ENCODE results near the gene FGF23. TPM values are rescaled to one million over a fixed set of nuclear protein-coding genes. Genes with fewer than 3 reads are reported as not detected.

FGF23 gene
- total RNA-seq, 4 donors from 2014 or later: not detected

- Histone ChIP-seq H3K4me1 (no peaks in the 10 kb centered on the region), H3K27me3 (no peaks in the 10 kb centered on the region), H3K36me3 (peaks cover 0 to 18% (median 0%) of the 10 kb centered on the region in 3 donors), H3K9me3 (no peaks in the 10 kb centered on the region), H3K4me3 (no peak overlapping the region), H3K27ac (no peak overlapping the region)
- DNase-seq: no peak
- peak; percentile 21 to 59 (median 52) for TF ChIP-seq CTCF (IDR thresholded peaks at IDR 0.05)
- TF ChIP-seq POLR2A (IDR thresholded peaks at IDR 0.05): no peak
Observed at GRCh38 chr12:4353785-4354208, 25.7 kb downstream of the FGF23 start.

- TF ChIP-seq POLR2A (IDR thresholded peaks at IDR 0.05): no peak
- TF ChIP-seq CTCF (IDR thresholded peaks at IDR 0.05): no peak
- H3K36me3 ChIP-seq: peaks cover 0 to 13% (median 0%) of the 10 kb centered on the region in 3 donors
- H3K27me3 ChIP-seq: no peaks in the 10 kb centered on the region
- no peak overlapping the region for H3K27ac ChIP-seq
- H3K4me3 ChIP-seq: no peak overlapping the region
- no peak for DNase-seq
- no peaks in the 10 kb centered on the region for H3K9me3 ChIP-seq
- H3K4me1 ChIP-seq: no peaks in the 10 kb centered on the region
Observed at GRCh38 chr12:4346931-4347330, 32.6 kb downstream of the FGF23 start.

GRCh38 chr12:4331842-4332241, 47.7 kb downstream of the FGF23 start:
- no peak for DNase-seq
- Histone ChIP-seq H3K4me3 (no peak overlapping the region), H3K36me3 (peaks cover 0 to 13% (median 0%) of the 10 kb centered on the region in 3 donors), H3K4me1 (no peaks in the 10 kb centered on the region), H3K27ac (no peak overlapping the region), H3K27me3 (no peaks in the 10 kb centered on the region), H3K9me3 (no peaks in the 10 kb centered on the region)
- no peak for TF ChIP-seq POLR2A (IDR thresholded peaks at IDR 0.05)
- TF ChIP-seq CTCF (IDR thresholded peaks at IDR 0.05): no peak

DNA sequence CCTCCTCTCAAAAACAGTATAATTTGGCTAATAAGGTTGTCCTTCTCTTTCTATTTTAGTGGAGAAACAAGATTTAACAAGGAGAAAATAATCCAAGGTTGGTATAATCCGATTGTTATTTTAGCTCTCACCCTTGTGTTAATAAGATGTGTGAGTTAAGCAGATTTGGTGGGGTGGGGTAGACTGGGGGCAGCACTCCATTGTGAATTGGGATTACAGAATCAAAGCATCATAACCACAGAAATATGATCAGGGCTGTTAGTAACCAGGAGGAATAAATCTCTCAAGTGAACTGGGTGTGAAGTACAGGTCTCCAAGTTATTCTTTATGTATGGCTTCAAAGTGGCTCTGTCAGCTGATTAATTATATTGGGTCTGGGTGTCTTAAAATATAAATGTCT, 48.3 kb downstream of the FGF23 start:
- Histone ChIP-seq H3K27ac (no peak overlapping the region), H3K9me3 (no peaks in the 10 kb centered on the region), H3K4me3 (no peak overlapping the region), H3K4me1 (peaks cover 0 to 5% (median 0%) of the 10 kb centered on the region in 4 donors), H3K36me3 (peaks cover 0 to 13% (median 0%) of the 10 kb centered on the region in 3 donors), H3K27me3 (no peaks in the 10 kb centered on the region)
- TF ChIP-seq POLR2A (IDR thresholded peaks at IDR 0.05): no peak
- no peak for TF ChIP-seq CTCF (IDR thresholded peaks at IDR 0.05)
- no peak for DNase-seq

- no peaks in the 10 kb centered on the region for H3K27me3 ChIP-seq
- no peak overlapping the region for H3K4me3 ChIP-seq
- peaks cover 0 to 8% (median 0%) of the 10 kb centered on the region in 4 donors for H3K4me1 ChIP-seq
- peaks cover 0 to 3% (median 0%) of the 10 kb centered on the region in 3 donors for H3K36me3 ChIP-seq
- TF ChIP-seq POLR2A (IDR thresholded peaks at IDR 0.05) (no peak), CTCF (IDR thresholded peaks at IDR 0.05) (no peak)
- DNase-seq: no peak
- H3K9me3 ChIP-seq: no peaks in the 10 kb centered on the region
- H3K27ac ChIP-seq: no peak overlapping the region
Observed at GRCh38 chr12:4330203-4330602, 49.3 kb downstream of the FGF23 start.

GRCh38 chr12:4327293-4327692, 52.2 kb downstream of the FGF23 start:
- peaks cover 0 to 8% (median 0%) of the 10 kb centered on the region in 4 donors for H3K4me1 ChIP-seq
- no peak for DNase-seq
- H3K36me3 ChIP-seq: no peaks in the 10 kb centered on the region
- no peak overlapping the region for H3K27ac ChIP-seq
- TF ChIP-seq CTCF (IDR thresholded peaks at IDR 0.05) (no peak), POLR2A (IDR thresholded peaks at IDR 0.05) (no peak)
- no peaks in the 10 kb centered on the region for H3K9me3 ChIP-seq
- no peak overlapping the region for H3K4me3 ChIP-seq
- no peaks in the 10 kb centered on the region for H3K27me3 ChIP-seq
